K562 (cell line): ENCODE results near the gene SNAI1. TPM values are rescaled to one million over a fixed set of nuclear protein-coding genes. Genes with fewer than 3 reads are reported as not detected.

Experiments
- FOXK1 ChIP-seq: sonication (generic); formaldehyde crosslinking; IDR thresholded peaks from 2 replicates; pipeline ENCODE4 v1.8.0; 2022; ENCODE audit warnings: missing genetic modification reagents, mild to moderate bottlenecking, borderline replicate concordance
- KHSRP ChIP-seq: fragments of 450-650 bp; IDR thresholded peaks from 2 replicates; pipeline ENCODE4 v1.6.1; 2017
- MAFG ChIP-seq: fragments of 450-650 bp; conservative IDR thresholded peaks from 2 replicates; pipeline ENCODE4 v1.6.1; 2016; ENCODE audit warnings: missing genetic modification characterization, missing compliant biosample characterization
- MEF2A ChIP-seq: IDR thresholded peaks from 2 replicates; pipeline ENCODE4 v1.6.1; 2011; ENCODE audit warnings: low read depth, mild to moderate bottlenecking, low read length, moderate library complexity; ENCODE audit not compliant: control insufficient read depth
- MIER1 ChIP-seq: fragments of 450-650 bp; IDR thresholded peaks from 2 replicates; pipeline ENCODE4 v1.6.1; 2016; ENCODE audit warnings: antibody characterized with exemption, mild to moderate bottlenecking, low read depth
- polyA plus RNA-seq, 8 experiments: library from polyadenylated mRNA; depleted of rRNA in 4 of 8; stranded (reverse) in 5 of 8; unstranded in 3 of 8; fragments of >200 nt; fragmentation: Nextera tagmentation in 2 of 8; fragmentation: Illumina TruSeq in 1 of 8; extraction: Ambion mirVana in 2 of 8; extraction: Trizol in 1 of 8; gene quantifications; 2 replicates each; pipeline versions ENCODE4 v1.2.1 to v1.2.3, GENCODE V29; 2011 to 2014; ENCODE audit warnings: inconsistent platforms in 1 of 8, missing spikeins in 1 of 8
- total RNA-seq, 7 experiments: library from RNA; depleted of rRNA in 6 of 7; stranded (reverse); fragments of >200 nt in 6 of 7; fragmentation: Illumina TruSeq in 2 of 7; extraction: Trizol in 2 of 7; gene quantifications; 2 replicates each; pipeline versions ENCODE4 v1.2.1 to v1.2.3, GENCODE V29; 2011 to 2021; ENCODE audit warnings: low replicate concordance in 1 of 7
- TF ChIP-seq, protein P1 (sequence below): fragments of 250-450 bp; sonication (Bioruptor Pico); IDR thresholded peaks from 2 replicates; pipeline ENCODE4 v1.8.0; 2022; ENCODE audit warnings: inconsistent platforms, mild to moderate bottlenecking, moderate library complexity, borderline replicate concordance
- TF ChIP-seq, protein P2 (sequence below): sonication (generic); formaldehyde crosslinking; IDR thresholded peaks from 2 replicates; pipeline ENCODE4 v1.8.0; 2022; ENCODE audit warnings: mild to moderate bottlenecking, missing genetic modification reagents
- TF ChIP-seq, protein P3 (sequence below), 2 experiments: fragments of 450-650 bp; IDR thresholded peaks; 2 replicates each; pipeline ENCODE4 v1.6.1; 2018; ENCODE audit warnings: mild to moderate bottlenecking in 2 of 2, low read depth in 1 of 2; ENCODE audit not compliant: partially characterized antibody in 2 of 2
- TF ChIP-seq, protein P4 (sequence below), 2 experiments: IDR thresholded peaks in 1 of 2; conservative IDR thresholded peaks in 1 of 2; 2 replicates each; pipeline ENCODE4 v1.6.1; 2016; ENCODE audit warnings: low read depth in 2 of 2, mild to moderate bottlenecking in 1 of 2, missing compliant biosample characterization in 1 of 2, missing genetic modification characterization in 1 of 2, moderate library complexity in 1 of 2
- TF ChIP-seq, protein P5 (sequence below): fragments of 250-450 bp; sonication (Bioruptor Pico); IDR thresholded peaks from 2 replicates; pipeline ENCODE4 v1.9.0; 2021; ENCODE audit warnings: mild to moderate bottlenecking, inconsistent platforms

The SNAI1 gene
- total and polyA plus RNA-seq, 9 of the 15 experiments (the other 6 are each of a cell fraction or from before 2014, with no cell fraction given): 0.32 to 11.6 (median 2.0) TPM

DNA sequence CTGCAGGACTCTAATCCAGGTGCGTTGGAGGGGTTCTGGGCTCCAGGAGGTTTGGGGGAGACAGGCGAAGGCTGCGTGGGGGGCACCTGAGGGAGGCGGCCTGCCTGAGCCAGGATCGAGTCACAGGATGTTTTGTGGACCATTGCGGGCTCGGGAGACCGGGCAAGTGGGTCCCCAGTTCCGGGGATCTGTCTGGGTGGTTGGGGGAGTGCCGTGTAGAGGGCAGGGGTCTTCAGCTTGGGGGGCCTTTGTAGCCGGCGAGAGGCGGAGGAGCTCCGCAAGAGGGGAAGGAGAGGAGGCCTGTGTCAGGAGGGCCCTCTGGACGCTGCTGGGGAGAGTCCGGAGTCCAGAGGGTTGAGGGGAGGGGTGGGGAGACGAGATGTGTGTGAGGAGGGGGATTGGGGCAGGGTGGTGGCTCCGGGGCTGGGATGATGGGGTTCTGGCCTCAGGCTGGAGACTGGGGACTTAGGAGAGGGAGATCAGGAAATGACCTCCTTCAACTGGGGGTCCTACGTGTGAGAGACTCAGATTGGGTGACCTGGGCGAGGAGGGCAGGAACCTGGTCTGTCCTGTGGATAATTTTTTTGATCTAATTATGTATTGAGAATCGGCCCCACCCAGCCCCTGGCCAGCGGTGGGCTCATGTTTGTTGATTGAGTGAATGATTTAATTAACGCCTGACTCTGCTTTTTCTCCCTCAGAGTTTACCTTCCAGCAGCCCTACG lies 505 bp downstream of the SNAI1 start (continued):
- TF ChIP-seq, protein P1, sequence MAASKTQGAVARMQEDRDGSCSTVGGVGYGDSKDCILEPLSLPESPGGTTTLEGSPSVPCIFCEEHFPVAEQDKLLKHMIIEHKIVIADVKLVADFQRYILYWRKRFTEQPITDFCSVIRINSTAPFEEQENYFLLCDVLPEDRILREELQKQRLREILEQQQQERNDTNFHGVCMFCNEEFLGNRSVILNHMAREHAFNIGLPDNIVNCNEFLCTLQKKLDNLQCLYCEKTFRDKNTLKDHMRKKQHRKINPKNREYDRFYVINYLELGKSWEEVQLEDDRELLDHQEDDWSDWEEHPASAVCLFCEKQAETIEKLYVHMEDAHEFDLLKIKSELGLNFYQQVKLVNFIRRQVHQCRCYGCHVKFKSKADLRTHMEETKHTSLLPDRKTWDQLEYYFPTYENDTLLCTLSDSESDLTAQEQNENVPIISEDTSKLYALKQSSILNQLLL (CRISPR knock-in tag): no peak
- TF ChIP-seq MAFG (no peak), MEF2A (no peak), FOXK1 (CRISPR knock-in tag) (no peak), MIER1 (no peak), KHSRP (no peak)
- TF ChIP-seq, protein P2, sequence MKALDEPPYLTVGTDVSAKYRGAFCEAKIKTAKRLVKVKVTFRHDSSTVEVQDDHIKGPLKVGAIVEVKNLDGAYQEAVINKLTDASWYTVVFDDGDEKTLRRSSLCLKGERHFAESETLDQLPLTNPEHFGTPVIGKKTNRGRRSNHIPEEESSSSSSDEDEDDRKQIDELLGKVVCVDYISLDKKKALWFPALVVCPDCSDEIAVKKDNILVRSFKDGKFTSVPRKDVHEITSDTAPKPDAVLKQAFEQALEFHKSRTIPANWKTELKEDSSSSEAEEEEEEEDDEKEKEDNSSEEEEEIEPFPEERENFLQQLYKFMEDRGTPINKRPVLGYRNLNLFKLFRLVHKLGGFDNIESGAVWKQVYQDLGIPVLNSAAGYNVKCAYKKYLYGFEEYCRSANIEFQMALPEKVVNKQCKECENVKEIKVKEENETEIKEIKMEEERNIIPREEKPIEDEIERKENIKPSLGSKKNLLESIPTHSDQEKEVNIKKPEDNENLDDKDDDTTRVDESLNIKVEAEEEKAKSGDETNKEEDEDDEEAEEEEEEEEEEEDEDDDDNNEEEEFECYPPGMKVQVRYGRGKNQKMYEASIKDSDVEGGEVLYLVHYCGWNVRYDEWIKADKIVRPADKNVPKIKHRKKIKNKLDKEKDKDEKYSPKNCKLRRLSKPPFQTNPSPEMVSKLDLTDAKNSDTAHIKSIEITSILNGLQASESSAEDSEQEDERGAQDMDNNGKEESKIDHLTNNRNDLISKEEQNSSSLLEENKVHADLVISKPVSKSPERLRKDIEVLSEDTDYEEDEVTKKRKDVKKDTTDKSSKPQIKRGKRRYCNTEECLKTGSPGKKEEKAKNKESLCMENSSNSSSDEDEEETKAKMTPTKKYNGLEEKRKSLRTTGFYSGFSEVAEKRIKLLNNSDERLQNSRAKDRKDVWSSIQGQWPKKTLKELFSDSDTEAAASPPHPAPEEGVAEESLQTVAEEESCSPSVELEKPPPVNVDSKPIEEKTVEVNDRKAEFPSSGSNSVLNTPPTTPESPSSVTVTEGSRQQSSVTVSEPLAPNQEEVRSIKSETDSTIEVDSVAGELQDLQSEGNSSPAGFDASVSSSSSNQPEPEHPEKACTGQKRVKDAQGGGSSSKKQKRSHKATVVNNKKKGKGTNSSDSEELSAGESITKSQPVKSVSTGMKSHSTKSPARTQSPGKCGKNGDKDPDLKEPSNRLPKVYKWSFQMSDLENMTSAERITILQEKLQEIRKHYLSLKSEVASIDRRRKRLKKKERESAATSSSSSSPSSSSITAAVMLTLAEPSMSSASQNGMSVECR (CRISPR knock-in tag): no peak; the same call in none of the 2 replicates
- TF ChIP-seq, protein P3, sequence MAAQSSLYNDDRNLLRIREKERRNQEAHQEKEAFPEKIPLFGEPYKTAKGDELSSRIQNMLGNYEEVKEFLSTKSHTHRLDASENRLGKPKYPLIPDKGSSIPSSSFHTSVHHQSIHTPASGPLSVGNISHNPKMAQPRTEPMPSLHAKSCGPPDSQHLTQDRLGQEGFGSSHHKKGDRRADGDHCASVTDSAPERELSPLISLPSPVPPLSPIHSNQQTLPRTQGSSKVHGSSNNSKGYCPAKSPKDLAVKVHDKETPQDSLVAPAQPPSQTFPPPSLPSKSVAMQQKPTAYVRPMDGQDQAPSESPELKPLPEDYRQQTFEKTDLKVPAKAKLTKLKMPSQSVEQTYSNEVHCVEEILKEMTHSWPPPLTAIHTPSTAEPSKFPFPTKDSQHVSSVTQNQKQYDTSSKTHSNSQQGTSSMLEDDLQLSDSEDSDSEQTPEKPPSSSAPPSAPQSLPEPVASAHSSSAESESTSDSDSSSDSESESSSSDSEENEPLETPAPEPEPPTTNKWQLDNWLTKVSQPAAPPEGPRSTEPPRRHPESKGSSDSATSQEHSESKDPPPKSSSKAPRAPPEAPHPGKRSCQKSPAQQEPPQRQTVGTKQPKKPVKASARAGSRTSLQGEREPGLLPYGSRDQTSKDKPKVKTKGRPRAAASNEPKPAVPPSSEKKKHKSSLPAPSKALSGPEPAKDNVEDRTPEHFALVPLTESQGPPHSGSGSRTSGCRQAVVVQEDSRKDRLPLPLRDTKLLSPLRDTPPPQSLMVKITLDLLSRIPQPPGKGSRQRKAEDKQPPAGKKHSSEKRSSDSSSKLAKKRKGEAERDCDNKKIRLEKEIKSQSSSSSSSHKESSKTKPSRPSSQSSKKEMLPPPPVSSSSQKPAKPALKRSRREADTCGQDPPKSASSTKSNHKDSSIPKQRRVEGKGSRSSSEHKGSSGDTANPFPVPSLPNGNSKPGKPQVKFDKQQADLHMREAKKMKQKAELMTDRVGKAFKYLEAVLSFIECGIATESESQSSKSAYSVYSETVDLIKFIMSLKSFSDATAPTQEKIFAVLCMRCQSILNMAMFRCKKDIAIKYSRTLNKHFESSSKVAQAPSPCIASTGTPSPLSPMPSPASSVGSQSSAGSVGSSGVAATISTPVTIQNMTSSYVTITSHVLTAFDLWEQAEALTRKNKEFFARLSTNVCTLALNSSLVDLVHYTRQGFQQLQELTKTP (IDR thresholded peaks at IDR 0.05; ENCODE audit: low read depth in 1 of 2, partially characterized antibody in 2 of 2): peak in 1 of 2 experiments; percentile 52
- TF ChIP-seq, protein P4, sequence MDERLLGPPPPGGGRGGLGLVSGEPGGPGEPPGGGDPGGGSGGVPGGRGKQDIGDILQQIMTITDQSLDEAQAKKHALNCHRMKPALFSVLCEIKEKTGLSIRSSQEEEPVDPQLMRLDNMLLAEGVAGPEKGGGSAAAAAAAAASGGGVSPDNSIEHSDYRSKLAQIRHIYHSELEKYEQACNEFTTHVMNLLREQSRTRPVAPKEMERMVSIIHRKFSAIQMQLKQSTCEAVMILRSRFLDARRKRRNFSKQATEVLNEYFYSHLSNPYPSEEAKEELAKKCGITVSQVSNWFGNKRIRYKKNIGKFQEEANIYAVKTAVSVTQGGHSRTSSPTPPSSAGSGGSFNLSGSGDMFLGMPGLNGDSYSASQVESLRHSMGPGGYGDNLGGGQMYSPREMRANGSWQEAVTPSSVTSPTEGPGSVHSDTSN (CRISPR knock-in tag; IDR thresholded peaks at IDR 0.05; ENCODE audit: low read depth): no peak
- TF ChIP-seq, protein P4 (tag; conservative IDR thresholded peaks at IDR 0.05; ENCODE audit: low read depth): no peak
- TF ChIP-seq, protein P5, sequence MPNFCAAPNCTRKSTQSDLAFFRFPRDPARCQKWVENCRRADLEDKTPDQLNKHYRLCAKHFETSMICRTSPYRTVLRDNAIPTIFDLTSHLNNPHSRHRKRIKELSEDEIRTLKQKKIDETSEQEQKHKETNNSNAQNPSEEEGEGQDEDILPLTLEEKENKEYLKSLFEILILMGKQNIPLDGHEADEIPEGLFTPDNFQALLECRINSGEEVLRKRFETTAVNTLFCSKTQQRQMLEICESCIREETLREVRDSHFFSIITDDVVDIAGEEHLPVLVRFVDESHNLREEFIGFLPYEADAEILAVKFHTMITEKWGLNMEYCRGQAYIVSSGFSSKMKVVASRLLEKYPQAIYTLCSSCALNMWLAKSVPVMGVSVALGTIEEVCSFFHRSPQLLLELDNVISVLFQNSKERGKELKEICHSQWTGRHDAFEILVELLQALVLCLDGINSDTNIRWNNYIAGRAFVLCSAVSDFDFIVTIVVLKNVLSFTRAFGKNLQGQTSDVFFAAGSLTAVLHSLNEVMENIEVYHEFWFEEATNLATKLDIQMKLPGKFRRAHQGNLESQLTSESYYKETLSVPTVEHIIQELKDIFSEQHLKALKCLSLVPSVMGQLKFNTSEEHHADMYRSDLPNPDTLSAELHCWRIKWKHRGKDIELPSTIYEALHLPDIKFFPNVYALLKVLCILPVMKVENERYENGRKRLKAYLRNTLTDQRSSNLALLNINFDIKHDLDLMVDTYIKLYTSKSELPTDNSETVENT (CRISPR knock-in tag): no peak
